ENCODE results near the gene THPO.

Gene THPO

DNA sequence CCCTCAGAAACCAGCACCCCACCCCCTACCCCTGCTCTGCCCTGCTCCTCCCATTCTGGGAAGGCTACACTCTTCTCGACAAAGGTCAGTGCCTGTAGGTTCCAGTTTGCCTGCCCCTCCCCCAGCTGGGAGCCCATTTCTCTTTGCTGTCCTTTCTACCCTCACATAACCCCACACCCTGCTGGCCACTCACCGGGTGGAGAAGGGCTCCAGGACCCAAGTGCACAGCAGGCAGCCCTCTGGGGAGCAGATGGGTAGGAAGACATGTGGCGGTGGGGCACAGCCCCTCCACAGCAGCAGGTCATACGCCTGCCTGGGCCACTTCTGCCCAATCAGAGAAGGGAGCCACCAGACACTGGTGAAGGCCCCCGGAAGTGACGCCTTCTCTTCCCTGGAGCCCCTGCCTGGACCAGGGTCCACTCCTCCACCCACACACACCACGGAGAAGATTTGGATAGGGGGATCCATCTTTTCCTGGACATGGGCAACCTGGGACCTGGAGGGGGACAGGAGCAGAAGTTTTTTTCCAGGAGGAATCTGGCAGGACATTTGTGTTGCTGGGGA is at the start of gene THPO:
Gene THPO, minus strand, starts transcription at position 326 of the 564 bp plus-strand sequence. CDS start 1,948 bp downstream, outside the sequence.
- no peak for DNase-seq (ENCODE audit: low read depth)

DNA sequence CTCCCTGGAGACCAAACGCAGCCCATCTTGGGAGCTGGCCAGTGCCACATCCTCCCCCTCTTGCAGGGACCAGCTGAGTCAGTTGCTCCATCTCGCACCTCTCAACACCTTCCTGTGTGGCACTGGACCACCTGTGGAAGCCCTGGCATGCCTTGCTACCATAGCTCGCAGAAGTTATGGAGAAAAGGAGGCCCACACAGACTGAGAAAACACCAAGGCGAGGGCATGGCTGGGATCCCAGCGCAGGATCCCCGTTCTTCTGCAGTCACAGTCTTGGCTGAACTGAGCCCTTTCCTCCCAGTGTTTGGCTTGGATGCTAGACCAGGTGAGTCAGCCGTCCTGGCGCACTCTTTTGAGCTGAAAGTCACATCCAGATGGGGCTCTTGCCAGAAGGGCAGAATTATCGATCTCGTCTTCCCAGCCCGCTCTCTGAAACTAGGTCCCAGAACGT is 48.7 kb upstream of the THPO start:
- DNase-seq (ENCODE audit: low read depth) = no peak

DNA sequence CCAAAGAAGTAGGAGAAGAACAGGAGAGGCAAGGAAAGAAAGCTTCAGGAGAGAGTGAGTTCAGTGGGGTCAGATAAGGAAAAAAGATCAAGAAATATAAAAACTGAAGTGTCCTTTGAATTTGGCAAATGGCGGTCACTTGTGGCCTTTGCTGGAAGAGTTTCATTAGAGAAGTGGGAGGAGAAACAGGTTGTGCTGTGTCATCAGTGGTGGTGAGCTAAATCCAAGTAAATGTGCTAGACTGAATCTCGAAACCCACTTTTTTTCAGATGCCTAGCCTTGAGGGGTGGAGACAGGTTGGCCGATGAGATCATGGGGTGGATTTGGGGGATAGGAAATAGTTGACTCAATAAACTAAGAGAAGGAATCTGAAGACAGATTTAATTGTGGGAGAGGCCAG is 45.6 kb upstream of the THPO start:
- no peak for DNase-seq (ENCODE audit: low read depth)

DNA sequence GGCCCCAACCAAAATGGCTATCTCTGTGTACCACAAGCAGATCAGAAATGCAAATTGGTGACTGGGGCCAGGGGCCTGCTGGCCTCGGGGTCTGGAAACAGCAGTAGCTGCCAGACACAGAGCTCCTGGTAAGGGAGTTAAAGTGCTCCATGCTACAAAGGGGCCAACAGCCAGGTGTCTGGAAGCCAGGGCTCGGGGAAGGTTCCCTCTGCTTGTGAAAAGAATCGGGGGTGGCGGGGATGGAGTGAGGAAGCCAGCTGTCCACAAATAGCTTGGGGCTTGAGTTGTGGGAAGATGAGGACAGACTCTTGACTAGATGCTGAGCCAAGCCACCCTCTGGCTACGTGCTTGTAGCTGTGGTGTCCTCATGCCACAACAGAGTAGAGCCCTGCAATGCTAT is 41.2 kb upstream of the THPO start:
- DNase-seq (ENCODE audit: low read depth) = no peak

DNA sequence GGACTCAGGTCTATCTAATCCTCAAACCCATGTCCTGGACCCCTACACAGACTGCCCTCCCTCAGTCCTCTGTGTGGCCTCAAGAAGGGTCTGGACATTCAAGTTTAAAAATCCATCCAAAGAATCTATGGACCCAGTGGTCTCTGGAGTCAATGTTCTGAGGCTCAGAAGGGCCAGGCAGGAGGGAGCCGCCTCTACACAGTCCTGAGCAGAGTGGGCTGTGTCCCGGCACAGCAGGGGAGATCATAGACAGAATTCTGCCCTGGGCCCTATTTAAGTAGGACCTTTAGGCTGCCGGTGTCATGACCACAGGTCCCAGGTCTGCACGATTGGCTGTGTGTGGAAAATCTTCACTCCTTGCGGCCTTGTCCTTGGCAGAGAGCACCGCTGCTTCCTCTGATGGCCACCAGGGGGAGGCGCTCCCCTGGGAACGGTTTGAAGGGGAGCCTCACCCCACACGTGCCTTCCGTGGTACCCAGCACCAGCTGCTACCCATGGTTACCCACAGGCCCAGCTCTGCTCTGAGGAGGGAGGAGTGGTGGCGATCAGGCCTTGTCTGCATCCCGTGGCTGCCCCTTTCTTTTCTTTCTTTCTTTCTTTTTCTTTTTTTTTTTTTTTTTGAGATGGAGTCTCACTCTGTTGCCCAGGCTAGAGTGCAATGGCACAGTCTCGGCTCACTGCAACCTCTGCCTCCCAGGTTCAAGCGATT is 39.8 kb upstream of the THPO start:
- DNase-seq (ENCODE audit: low read depth) = peak; percentile 22

DNA sequence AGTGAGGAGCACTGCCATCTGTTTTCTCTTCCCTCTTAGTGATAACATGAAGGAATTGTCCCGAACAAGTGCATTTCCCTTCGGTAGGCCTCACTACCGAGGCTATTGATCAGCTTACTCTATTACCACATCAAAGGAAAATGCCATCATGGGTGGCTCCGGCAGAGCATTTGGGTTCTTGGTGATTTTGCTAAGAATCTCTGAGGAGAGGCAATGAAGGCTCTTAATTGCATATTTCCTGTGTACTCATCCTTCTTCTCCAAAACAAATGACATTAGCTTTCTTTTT is 37.1 kb upstream of the THPO start:
- DNase-seq (ENCODE audit: low read depth) = no peak

DNA sequence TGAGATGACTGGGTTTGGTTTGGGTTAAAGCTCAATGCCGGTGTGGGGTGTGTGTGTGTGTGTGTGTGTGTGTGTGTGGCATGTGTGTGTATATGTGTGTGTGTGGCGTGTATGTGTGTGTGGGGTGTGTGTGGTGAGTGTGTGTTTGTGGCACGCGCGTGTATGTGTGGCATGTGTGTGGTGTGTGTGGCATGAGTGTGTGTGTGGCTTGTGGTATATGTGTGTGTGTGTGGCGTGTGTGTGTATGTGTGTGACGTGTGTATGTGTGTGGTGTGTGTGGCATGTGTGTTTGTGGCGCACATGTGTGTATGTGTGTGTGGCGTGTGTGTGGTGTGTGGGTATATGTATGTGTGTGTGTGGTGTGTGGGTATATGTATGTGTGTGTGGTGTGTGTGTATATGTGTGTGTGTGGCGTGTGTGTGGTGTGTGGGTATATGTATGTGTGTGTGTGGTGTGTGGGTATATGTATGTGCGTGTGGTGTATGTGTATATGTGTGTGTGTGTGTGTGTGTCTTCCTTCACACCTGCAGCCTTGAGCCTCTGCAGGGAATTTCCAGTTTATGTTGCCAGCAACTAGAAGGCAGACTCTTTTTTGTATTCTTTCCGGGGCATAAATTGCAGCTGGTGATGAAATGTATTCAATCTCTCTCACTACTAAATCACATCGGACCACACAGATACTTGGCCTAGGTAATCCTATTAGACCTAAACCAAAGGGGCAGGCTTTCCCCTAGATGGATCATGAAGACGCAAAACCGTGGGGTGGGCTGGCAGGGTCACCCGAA is 36.6 kb upstream of the THPO start:
- DNase-seq (ENCODE audit: low read depth) = no peak

DNA sequence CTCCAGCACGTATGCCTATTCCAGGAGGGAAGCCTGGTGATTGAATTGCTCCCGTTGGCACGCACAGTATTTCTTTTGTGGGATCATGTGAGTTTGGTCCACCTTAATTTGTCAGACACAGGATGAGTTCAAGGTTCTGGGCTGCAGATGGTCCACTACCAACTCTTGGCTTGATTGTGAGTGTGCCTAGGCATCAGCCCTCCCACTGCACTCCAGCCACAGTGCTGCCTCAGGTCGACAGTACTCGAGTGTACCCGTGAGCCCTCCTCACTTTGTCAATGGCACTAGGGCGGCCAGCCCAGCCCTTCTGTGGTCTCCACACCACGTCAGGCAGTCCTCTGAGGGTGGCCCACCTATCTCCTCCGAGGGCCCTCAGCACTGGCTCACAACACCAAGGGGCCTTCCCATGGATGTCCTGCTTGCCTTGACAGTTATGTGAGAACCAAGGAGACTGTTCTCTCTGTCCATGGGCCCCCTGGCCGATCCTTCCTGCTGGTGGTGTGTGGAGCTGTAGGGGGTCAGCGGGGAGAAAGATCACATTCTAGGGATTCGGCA is 32.0 kb upstream of the THPO start:
- no peak for DNase-seq (ENCODE audit: low read depth)

DNA sequence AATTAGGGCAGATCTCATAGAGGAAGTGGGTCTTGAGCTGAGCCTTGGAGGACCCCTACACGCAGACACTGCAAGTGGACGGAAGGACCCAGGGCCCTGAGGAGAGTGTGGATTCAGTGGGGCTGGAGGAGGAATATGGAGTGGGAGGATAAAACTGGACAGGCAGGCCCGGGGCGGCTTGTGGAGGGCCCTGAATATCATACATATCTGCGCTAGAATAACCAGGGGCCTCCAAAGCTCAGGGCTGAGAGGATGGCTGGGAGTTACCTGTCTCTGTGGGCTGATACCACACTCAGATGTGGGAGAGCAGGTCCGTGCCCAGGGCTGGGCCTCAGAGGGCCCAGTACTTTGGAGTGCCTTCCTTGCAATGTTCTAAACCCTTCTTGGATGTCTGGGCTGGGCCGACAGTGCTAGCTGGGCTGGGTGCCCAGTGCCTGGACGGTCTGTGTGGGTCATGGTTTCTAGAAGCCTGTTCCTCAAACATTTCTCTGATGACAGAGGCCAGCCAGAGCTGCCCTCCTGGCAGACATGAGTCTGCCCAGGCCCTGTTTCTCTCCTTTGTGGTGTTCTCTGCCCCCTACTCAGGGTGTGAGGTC is 31.4 kb upstream of the THPO start:
- DNase-seq (ENCODE audit: low read depth) = no peak

DNA sequence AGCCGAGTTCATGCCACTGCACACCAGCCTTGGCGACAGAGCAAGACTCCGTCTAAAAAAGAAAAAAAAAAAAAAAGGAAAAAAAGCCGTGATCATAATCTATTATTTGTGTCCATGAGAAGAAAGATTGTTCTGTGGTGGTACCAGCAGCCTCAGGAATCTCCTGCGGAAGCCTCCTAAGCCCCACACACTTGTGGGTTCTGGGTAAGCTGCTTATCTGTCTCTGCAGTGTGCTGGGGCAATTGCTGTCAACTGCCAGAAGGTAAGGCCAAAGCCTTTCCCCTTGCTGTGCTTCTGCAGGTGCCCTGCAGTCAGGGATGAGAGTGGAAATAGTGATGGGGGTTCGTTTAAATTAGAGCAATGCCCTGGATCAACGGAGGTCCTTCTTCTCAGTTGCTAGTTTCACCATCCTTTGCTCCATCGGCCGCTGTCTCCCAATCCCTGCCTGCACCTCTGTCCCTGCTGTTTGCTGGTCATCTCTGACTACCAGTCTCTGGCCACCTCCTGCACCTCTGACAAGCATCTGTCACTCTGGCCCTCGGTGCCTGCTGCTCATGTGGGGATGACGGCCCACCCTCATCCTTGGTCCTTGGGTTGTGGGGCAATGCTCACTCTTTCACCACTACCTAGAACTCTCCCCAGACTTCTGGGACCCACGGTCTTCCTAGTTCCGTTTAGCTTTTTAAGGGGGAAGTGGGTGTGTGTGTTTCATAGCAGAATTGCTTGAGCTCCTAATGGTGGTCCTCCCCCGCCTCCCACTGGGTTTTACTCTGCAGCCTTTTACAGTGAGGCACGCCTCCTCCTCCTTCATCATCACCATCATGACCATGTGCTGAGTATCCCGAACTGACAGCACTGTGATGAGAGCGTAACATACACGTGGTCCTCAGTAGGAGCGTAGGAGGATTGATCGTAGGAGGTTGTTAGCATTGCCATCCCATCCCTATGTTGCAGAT is 27.3 kb upstream of the THPO start:
- DNase-seq (ENCODE audit: low read depth) = no peak

DNA sequence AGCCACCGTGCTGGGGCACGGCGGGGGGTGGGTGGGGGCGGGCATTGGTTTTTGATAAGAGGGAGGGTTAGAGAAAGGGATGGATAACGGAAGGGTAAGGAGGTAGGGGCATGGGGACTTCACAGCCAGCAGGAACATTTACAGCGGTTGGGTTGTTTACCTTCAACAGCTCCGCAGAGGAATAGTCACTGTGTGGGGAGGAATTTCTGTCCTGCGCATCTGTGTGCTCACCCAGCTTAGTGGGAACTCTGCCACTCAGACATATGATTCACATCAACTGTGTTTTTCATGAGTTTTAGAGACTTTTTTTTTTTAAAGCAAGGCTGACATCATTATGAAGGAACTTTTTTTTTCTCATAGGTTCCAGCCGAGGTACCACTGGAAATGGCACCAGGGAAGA is 21.4 kb upstream of the THPO start:
- peak; percentile 14 for DNase-seq (ENCODE audit: low read depth)

DNA sequence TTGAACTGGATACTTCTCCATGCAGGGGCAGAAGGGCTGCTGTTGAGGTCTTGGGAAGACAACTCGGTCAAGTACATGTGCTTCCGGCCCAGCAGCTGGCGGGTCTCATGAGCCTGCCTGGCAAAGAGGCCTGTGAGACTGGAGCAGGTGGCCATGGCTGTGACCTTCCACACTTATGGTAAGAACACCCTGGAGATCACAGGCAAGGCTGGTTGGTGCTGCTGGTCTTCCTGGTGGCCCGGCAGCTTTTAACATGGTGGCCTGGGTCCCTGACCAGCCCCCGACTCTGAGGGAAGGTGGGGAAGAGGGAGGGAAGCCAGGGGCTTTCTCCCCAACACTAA is 17.3 kb upstream of the THPO start:
- no peak for DNase-seq (ENCODE audit: low read depth)

DNA sequence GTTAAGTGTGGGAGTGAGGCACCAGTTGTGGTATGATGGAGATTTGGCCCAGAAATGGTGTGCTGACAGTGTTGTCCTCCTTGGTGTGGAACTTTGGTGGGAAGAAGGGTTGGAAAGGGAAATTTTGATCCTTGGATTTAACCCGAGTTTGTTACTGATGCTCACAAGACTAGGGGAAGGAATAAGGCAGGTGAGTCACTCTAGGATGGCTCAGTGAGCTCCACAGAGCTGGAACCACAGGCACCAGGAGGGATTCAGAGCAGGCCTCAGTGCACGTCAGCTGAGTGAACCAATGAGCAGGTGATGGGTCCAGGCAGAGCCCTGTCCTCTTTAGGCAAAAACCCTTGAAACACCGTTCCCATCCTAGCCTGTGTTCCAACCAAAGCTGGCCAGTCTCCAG is 13.3 kb upstream of the THPO start:
- DNase-seq (ENCODE audit: low read depth) = no peak

DNA sequence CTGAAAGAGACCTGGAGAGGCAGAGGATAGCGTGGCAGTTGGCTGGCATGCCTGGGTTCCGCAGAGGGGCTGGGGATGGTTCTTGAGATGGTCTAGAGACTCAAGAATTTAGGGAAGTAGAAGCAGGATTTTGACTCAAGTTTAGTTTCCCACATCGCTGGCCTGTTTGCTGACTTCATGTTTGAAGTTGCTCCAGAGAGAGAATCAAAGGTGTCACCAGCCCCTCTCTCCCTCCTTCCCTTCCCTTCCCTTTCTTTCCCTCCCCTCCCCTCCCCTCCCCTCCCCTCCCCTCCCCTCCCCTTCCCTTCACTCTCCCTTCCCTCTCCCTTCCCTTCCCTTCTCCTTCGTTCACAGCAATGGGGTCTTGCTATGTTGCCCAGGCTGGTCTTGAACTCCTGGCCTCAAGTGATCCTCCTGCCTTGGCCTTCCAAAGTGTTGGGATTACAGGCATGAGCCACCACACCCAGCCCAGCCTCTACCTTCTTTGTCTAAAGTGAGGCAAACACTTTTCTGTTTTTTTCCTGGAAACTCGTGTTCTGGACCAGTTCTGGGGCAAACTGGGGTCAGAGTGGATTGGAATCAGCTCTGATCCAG is 12.0 kb upstream of the THPO start:
- DNase-seq (ENCODE audit: low read depth) = no peak

DNA sequence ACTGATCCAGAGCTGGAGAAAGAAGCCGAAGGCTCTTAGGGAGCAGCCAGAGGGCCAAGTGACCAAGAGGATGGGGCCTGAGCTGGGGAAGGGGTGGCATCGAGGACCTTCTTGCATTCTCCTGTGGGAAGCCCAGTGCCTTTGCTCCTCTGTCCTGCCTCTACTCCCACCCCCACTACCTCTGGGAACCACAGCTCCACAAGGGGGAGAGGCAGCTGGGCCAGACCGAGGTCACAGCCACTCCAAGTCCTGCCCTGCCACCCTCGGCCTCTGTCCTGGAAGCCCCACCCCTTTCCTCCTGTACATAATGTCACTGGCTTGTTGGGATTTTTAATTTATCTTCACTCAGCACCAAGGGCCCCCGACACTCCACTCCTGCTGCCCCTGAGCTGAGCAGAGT is 11.4 kb upstream of the THPO start:
- DNase-seq (ENCODE audit: low read depth) = no peak

DNA sequence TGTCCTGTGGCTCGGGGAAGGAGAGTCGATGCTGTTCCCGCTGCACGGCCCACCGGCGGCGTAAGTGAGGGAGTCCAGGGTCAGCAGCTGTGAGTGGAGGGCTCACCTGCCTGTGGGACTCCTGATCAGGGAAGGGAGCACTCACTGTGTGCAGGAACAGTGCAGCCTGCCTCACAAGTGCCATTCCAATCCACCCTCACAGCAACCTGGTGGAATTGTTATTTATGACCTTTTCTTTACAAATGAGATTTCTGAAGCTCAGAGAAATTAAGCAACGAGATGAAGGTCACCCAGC is 10.9 kb upstream of the THPO start:
- DNase-seq (ENCODE audit: low read depth) = no peak

DNA sequence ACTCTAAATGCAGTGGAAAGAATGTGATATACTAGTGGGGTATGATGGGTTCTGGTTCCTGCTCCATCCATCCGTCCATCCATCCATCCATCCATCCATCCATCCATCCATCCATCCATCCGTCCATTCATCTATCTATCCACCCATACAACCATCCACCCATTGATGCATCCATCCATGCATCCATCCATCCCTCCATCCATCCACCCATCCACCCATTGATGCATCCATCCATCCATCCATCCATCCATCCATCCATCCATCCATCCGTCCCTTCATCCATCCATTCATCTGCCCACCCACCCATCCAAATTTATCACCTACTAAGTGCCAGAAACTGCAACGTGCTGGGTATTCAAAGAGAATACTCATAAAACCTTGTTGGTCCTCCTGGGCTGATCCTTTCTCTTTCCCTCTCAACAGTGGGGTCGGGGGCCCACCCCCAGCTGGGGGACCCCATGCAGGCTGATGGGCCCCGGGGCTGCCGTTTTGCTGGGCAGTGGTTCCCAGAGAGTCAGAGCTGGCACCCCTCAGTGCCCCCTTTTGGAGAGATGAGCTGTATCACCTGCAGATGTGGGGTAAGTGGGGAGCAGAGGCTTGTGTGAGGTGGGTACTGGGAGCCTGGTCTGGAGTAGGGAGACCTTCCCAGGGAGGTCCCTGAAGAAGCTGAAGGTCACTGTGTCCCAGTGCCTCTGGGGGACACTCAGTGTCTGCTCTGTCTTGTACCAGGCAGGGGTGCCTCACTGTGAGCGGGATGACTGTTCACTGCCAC is 10.3 kb upstream of the THPO start:
- DNase-seq (ENCODE audit: low read depth) = no peak

DNA sequence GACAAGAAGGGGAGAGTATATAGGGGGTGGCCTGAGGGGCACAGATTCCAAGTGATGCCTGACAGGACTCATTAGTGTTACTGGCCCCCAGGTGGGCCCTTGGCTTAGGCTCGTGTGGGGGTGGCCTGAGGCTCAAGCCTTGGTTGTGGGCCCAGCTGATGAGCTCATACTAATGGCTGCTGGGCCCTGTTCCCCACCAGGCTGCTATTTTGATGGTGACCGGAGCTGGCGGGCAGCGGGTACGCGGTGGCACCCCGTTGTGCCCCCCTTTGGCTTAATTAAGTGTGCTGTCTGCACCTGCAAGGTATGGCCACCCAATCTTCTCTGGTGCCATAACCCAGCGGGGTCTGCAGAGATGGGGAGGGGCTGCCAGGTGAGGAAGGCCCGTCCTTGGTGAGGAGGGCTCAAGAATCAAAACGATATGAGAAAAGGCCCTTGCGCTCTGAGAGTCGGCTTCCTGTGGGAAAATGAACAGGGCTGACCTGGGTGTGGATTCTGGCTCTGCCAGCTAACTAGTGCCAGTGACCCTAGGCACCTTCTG is 9.2 kb upstream of the THPO start:
- no peak for DNase-seq (ENCODE audit: low read depth)

DNA sequence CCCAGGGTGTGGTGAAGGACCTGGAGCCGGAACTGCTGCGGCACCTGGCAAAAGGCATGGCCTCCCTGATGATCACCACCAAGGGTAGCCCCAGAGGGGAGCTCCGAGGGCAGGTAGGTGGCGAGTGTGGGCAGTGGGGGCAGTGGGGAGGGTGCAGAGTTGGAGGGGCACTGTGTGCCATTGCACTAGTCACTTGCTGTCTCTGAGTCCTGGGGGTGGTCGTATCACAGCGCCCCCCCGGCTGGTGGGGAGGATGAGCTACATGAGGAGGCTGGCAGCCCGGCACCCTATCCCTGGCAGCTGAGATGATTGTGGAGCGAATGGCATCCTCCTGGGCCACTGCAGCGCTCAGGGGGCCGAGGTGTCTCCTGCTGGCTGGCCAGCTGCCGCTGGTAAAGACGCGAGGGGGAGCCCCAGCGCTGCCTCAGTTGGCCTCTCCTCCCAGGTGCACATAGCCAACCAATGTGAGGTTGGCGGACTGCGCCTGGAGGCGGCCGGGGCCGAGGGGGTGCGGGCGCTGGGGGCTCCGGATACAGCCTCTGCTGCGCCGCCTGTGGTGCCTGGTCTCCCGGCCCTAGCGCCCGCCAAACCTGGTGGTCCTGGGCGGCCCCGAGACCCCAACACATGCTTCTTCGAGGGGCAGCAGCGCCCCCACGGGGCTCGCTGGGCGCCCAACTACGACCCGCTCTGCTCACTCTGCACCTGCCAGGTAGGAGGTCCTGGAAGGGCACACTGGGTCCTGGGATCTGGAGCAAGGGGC is 8.2 kb upstream of the THPO start:
- no peak for DNase-seq (ENCODE audit: low read depth)
